HEK293 (cell line): ENCODE results near the gene ZSWIM1.
A peak's percentile ranks its signal among the peaks of the same experiment; 100 is the strongest.

Source experiments
- CTCF ChIP-seq: fragments of 450-650 bp; formaldehyde crosslinking; IDR thresholded peaks from 2 replicates; pipeline ENCODE4 v1.5.1; 2016; ENCODE audit warnings: missing biosample characterization, missing genetic modification characterization
- GLIS1 ChIP-seq: fragments of 450-650 bp; formaldehyde crosslinking; IDR thresholded peaks from 2 replicates; pipeline ENCODE4 v1.5.1; 2016; ENCODE audit warnings: missing biosample characterization, missing genetic modification characterization
- IKZF3 ChIP-seq: fragments of 450-650 bp; IDR thresholded peaks from 2 replicates; pipeline ENCODE4 v1.5.0; 2018; ENCODE audit warnings: missing biosample characterization, mild to moderate bottlenecking, missing genetic modification characterization, moderate library complexity
- OVOL3 ChIP-seq: fragments of 450-650 bp; formaldehyde crosslinking; IDR thresholded peaks from 2 replicates; pipeline ENCODE4 v1.5.1; 2016; ENCODE audit warnings: missing biosample characterization, missing genetic modification characterization
- RBAK ChIP-seq: fragments of 450-650 bp; formaldehyde crosslinking; IDR thresholded peaks from 2 replicates; pipeline ENCODE4 v1.5.1; 2016; ENCODE audit warnings: missing biosample characterization, missing genetic modification characterization
- SP3 ChIP-seq: fragments of 450-650 bp; formaldehyde crosslinking; IDR thresholded peaks from 2 replicates; pipeline ENCODE4 v1.5.1; 2016; ENCODE audit warnings: missing biosample characterization, missing genetic modification characterization
- TCF7L2 ChIP-seq: IDR thresholded peaks from 2 replicates; pipeline ENCODE4 v1.6.1; 2011; ENCODE audit warnings: low read depth, mild to moderate bottlenecking, inconsistent platforms, low read length, moderate library complexity, borderline replicate concordance
- ZBTB10 ChIP-seq: fragments of 450-650 bp; formaldehyde crosslinking; IDR thresholded peaks from 2 replicates; pipeline ENCODE4 v1.5.1; 2016; ENCODE audit warnings: missing biosample characterization, missing genetic modification characterization
- ZBTB21 ChIP-seq: fragments of 450-650 bp; formaldehyde crosslinking; IDR thresholded peaks from 2 replicates; pipeline ENCODE4 v1.5.1; 2017; ENCODE audit warnings: missing biosample characterization, missing genetic modification characterization
- ZFP3 ChIP-seq: fragments of 450-650 bp; formaldehyde crosslinking; IDR thresholded peaks from 2 replicates; pipeline ENCODE4 v1.5.1; 2016; ENCODE audit warnings: low read depth, missing biosample characterization, missing genetic modification characterization
- ZNF140 ChIP-seq: fragments of 450-650 bp; formaldehyde crosslinking; IDR thresholded peaks from 2 replicates; pipeline ENCODE4 v1.5.1; 2016; ENCODE audit warnings: missing biosample characterization, missing genetic modification characterization
- ZNF350 ChIP-seq: fragments of 450-650 bp; formaldehyde crosslinking; IDR thresholded peaks from 2 replicates; pipeline ENCODE4 v1.5.0; 2017; ENCODE audit warnings: missing biosample characterization, mild to moderate bottlenecking, missing genetic modification characterization
- ZNF354C ChIP-seq: fragments of 450-650 bp; formaldehyde crosslinking; IDR thresholded peaks from 2 replicates; pipeline ENCODE4 v1.5.1; 2016; ENCODE audit warnings: missing biosample characterization, missing genetic modification characterization, low read depth, borderline replicate concordance
- ZNF529 ChIP-seq: fragments of 450-650 bp; formaldehyde crosslinking; IDR thresholded peaks from 2 replicates; pipeline ENCODE4 v1.5.1; 2017; ENCODE audit warnings: missing genetic modification characterization, missing biosample characterization; ENCODE audit not compliant: insufficient replicate concordance
- ZNF629 ChIP-seq: fragments of 450-650 bp; formaldehyde crosslinking; IDR thresholded peaks from 2 replicates; pipeline ENCODE4 v1.5.1; 2017; ENCODE audit warnings: missing biosample characterization, missing genetic modification characterization
- ZNF639 ChIP-seq: fragments of 450-650 bp; formaldehyde crosslinking; IDR thresholded peaks from 2 replicates; pipeline ENCODE4 v1.5.1; 2016; ENCODE audit warnings: missing biosample characterization, missing genetic modification characterization
- ZNF843 ChIP-seq: fragments of 450-650 bp; formaldehyde crosslinking; IDR thresholded peaks from 2 replicates; pipeline ENCODE4 v1.5.1; 2016; ENCODE audit warnings: missing biosample characterization, missing genetic modification characterization
- ZSCAN4 ChIP-seq: fragments of 450-650 bp; formaldehyde crosslinking; IDR thresholded peaks from 2 replicates; pipeline ENCODE4 v1.5.1; 2017; ENCODE audit warnings: missing biosample characterization, missing genetic modification characterization
- TF ChIP-seq, protein P1 (sequence below): fragments of 450-650 bp; IDR thresholded peaks from 2 replicates; pipeline ENCODE4 v1.5.1; 2018; ENCODE audit warnings: missing biosample characterization, missing genetic modification characterization
- TF ChIP-seq, protein P2 (sequence below): fragments of 450-650 bp; formaldehyde crosslinking; IDR thresholded peaks from 2 replicates; pipeline ENCODE4 v1.5.1; 2016; ENCODE audit warnings: missing biosample characterization, missing genetic modification characterization
- TF ChIP-seq, protein P3 (sequence below): fragments of 450-650 bp; formaldehyde crosslinking; IDR thresholded peaks from 2 replicates; pipeline ENCODE4 v1.5.1; 2016; ENCODE audit warnings: missing biosample characterization, missing genetic modification characterization, borderline replicate concordance

ZSWIM1 gene

DNA sequence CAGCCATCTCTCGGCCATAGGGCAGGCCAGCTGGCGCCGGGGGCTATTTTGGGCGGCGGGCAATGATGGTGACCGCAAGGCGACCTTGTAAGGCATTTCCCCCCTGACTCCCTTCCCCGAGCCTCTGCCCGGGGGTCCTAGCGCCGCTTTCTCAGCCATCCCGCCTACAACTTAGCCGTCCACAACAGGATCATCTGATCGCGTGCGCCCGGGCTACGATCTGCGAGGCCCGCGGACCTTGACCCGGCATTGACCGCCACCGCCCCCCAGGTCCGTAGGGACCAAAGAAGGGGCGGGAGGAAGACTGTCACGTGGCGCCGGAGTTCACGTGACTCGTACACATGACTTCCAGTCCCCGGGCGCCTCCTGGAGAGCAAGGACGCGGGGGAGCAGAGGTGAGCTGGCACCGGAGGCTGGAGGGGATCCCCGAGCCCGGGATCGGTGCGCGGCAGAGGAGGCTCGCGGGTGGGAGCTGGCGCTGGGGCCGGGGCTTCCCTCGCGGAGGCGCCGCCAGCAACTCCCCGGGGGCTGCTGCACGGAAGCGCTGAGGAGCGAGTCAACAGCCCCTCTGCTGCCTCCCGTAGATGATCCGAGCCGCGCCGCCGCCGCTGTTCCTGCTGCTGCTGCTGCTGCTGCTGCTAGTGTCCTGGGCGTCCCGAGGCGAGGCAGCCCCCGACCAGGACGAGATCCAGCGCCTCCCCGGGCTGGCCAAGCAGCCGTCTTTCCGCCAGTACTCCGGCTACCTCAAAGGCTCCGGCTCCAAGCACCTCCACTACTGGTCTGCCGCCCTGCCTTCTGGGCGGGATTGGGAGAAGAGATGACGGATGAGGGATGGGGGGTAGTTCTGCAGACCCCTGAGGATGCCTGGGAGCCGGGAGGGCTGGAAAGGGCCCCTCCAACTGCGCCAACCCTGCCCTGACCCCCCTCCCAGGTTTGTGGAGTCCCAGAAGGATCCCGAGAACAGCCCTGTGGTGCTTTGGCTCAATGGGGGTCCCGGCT, 10.3 kb downstream of the ZSWIM1 start, which contains the start of the genes CTSA and NEURL2 (continued):
- peak; percentile 81 for TF ChIP-seq ZNF639 (tag by site-specific recombination)
- TF ChIP-seq, protein P1, sequence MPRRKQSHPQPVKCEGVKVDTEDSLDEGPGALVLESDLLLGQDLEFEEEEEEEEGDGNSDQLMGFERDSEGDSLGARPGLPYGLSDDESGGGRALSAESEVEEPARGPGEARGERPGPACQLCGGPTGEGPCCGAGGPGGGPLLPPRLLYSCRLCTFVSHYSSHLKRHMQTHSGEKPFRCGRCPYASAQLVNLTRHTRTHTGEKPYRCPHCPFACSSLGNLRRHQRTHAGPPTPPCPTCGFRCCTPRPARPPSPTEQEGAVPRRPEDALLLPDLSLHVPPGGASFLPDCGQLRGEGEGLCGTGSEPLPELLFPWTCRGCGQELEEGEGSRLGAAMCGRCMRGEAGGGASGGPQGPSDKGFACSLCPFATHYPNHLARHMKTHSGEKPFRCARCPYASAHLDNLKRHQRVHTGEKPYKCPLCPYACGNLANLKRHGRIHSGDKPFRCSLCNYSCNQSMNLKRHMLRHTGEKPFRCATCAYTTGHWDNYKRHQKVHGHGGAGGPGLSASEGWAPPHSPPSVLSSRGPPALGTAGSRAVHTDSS (tag by site-specific recombination), result no peak
- no peak for TF ChIP-seq RBAK (tag by site-specific recombination)
- peak; percentile 77 for TF ChIP-seq ZNF843
- peak; percentile 89 for TF ChIP-seq ZBTB10 (tag by site-specific recombination)
- TF ChIP-seq GLIS1 (tag by site-specific recombination), result peak; percentile 99
- 0 out of 2 replicates have a peak, but pooled peaks have one; percentile 12 for TF ChIP-seq IKZF3 (tag by site-specific recombination)
- 0 out of 2 replicates have a peak, but pooled peaks have one; percentile 27 for TF ChIP-seq ZSCAN4 (tag by site-specific recombination)
- TF ChIP-seq TCF7L2, result no peak
- TF ChIP-seq ZNF629 (tag by site-specific recombination), result peak; percentile 82
- TF ChIP-seq OVOL3 (tag by site-specific recombination), result peak; percentile 83
- peak; percentile 90 for TF ChIP-seq SP3 (tag by site-specific recombination)
- TF ChIP-seq, protein P2, sequence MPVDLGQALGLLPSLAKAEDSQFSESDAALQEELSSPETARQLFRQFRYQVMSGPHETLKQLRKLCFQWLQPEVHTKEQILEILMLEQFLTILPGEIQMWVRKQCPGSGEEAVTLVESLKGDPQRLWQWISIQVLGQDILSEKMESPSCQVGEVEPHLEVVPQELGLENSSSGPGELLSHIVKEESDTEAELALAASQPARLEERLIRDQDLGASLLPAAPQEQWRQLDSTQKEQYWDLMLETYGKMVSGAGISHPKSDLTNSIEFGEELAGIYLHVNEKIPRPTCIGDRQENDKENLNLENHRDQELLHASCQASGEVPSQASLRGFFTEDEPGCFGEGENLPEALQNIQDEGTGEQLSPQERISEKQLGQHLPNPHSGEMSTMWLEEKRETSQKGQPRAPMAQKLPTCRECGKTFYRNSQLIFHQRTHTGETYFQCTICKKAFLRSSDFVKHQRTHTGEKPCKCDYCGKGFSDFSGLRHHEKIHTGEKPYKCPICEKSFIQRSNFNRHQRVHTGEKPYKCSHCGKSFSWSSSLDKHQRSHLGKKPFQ, result 0 out of 2 replicates have a peak, but pooled peaks have one; percentile 47
- TF ChIP-seq CTCF (tag by site-specific recombination), result peak; percentile 59
- no peak for TF ChIP-seq ZNF354C
- no peak for TF ChIP-seq ZNF529 (tag by site-specific recombination)
- TF ChIP-seq ZNF140 (tag by site-specific recombination), result no peak
- no peak for TF ChIP-seq ZFP3 (tag by site-specific recombination)
- TF ChIP-seq ZBTB21 (tag by site-specific recombination), result peak; percentile 69
- no peak for TF ChIP-seq ZNF350 (tag by site-specific recombination)
- TF ChIP-seq, protein P3, sequence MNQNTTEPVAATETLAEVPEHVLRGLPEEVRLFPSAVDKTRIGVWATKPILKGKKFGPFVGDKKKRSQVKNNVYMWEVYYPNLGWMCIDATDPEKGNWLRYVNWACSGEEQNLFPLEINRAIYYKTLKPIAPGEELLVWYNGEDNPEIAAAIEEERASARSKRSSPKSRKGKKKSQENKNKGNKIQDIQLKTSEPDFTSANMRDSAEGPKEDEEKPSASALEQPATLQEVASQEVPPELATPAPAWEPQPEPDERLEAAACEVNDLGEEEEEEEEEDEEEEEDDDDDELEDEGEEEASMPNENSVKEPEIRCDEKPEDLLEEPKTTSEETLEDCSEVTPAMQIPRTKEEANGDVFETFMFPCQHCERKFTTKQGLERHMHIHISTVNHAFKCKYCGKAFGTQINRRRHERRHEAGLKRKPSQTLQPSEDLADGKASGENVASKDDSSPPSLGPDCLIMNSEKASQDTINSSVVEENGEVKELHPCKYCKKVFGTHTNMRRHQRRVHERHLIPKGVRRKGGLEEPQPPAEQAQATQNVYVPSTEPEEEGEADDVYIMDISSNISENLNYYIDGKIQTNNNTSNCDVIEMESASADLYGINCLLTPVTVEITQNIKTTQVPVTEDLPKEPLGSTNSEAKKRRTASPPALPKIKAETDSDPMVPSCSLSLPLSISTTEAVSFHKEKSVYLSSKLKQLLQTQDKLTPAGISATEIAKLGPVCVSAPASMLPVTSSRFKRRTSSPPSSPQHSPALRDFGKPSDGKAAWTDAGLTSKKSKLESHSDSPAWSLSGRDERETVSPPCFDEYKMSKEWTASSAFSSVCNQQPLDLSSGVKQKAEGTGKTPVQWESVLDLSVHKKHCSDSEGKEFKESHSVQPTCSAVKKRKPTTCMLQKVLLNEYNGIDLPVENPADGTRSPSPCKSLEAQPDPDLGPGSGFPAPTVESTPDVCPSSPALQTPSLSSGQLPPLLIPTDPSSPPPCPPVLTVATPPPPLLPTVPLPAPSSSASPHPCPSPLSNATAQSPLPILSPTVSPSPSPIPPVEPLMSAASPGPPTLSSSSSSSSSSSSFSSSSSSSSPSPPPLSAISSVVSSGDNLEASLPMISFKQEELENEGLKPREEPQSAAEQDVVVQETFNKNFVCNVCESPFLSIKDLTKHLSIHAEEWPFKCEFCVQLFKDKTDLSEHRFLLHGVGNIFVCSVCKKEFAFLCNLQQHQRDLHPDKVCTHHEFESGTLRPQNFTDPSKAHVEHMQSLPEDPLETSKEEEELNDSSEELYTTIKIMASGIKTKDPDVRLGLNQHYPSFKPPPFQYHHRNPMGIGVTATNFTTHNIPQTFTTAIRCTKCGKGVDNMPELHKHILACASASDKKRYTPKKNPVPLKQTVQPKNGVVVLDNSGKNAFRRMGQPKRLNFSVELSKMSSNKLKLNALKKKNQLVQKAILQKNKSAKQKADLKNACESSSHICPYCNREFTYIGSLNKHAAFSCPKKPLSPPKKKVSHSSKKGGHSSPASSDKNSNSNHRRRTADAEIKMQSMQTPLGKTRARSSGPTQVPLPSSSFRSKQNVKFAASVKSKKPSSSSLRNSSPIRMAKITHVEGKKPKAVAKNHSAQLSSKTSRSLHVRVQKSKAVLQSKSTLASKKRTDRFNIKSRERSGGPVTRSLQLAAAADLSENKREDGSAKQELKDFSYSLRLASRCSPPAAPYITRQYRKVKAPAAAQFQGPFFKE (tag by site-specific recombination), result no peak
